Measurements from ENCODE around the gene DEFB127. TPM values are rescaled to one million over a fixed set of nuclear protein-coding genes. Genes with fewer than 3 reads are reported as not detected.

DEFB127 gene
- total RNA-seq, 4 donors from 2014 or later = not detected

- no peaks in the 10 kb centered on the region for H3K36me3 ChIP-seq
- H3K27ac ChIP-seq = no peak overlapping the region
- H3K9me3 ChIP-seq = no peaks in the 10 kb centered on the region
- no peak for DNase-seq
- TF ChIP-seq POLR2A (IDR thresholded peaks at IDR 0.05) (no peak), CTCF (IDR thresholded peaks at IDR 0.05) (no peak)
- H3K4me1 ChIP-seq = no peaks in the 10 kb centered on the region
- no peak overlapping the region for H3K4me3 ChIP-seq
- H3K27me3 ChIP-seq = no peaks in the 10 kb centered on the region
Measured at GRCh38 chr20:145877-146276, 11.4 kb upstream of the DEFB127 start.

GRCh38 chr20:152131-152530, 5.1 kb upstream of the DEFB127 start:
- Histone ChIP-seq H3K27ac (no peak overlapping the region), H3K9me3 (no peaks in the 10 kb centered on the region), H3K4me3 (no peak overlapping the region), H3K27me3 (no peaks in the 10 kb centered on the region), H3K4me1 (no peaks in the 10 kb centered on the region), H3K36me3 (no peaks in the 10 kb centered on the region)
- DNase-seq = no peak
- TF ChIP-seq CTCF (IDR thresholded peaks at IDR 0.05) (no peak), POLR2A (IDR thresholded peaks at IDR 0.05) (no peak)

GRCh38 chr20:164618-165017, 7.4 kb downstream of the DEFB127 start:
- Histone ChIP-seq H3K4me3 (no peak overlapping the region), H3K4me1 (no peaks in the 10 kb centered on the region), H3K27me3 (no peaks in the 10 kb centered on the region), H3K36me3 (no peaks in the 10 kb centered on the region), H3K9me3 (no peaks in the 10 kb centered on the region), H3K27ac (no peak overlapping the region)
- no peak for TF ChIP-seq POLR2A (IDR thresholded peaks at IDR 0.05)
- TF ChIP-seq CTCF (IDR thresholded peaks at IDR 0.05) = no peak
- DNase-seq = no peak

GRCh38 chr20:168876-169275, 11.6 kb downstream of the DEFB127 start:
- Histone ChIP-seq H3K4me1 (no peaks in the 10 kb centered on the region), H3K9me3 (no peaks in the 10 kb centered on the region), H3K27ac (no peak overlapping the region), H3K4me3 (no peak overlapping the region), H3K36me3 (no peaks in the 10 kb centered on the region), H3K27me3 (no peaks in the 10 kb centered on the region)
- TF ChIP-seq CTCF (IDR thresholded peaks at IDR 0.05) (no peak), POLR2A (IDR thresholded peaks at IDR 0.05) (no peak)
- DNase-seq = no peak

GRCh38 chr20:184288-184687, 27.0 kb downstream of the DEFB127 start:
- no peak for DNase-seq
- Histone ChIP-seq H3K36me3 (no peaks in the 10 kb centered on the region), H3K27ac (no peak overlapping the region), H3K4me3 (no peak overlapping the region), H3K4me1 (no peaks in the 10 kb centered on the region), H3K27me3 (no peaks in the 10 kb centered on the region), H3K9me3 (no peaks in the 10 kb centered on the region)
- TF ChIP-seq CTCF (IDR thresholded peaks at IDR 0.05) (no peak), POLR2A (IDR thresholded peaks at IDR 0.05) (no peak)

- no peak overlapping the region for H3K4me3 ChIP-seq
- no peaks in the 10 kb centered on the region for H3K27me3 ChIP-seq
- no peak overlapping the region for H3K27ac ChIP-seq
- TF ChIP-seq POLR2A (IDR thresholded peaks at IDR 0.05) (no peak), CTCF (IDR thresholded peaks at IDR 0.05) (no peak)
- no peaks in the 10 kb centered on the region for H3K4me1 ChIP-seq
- no peaks in the 10 kb centered on the region for H3K36me3 ChIP-seq
- DNase-seq = no peak
- H3K9me3 ChIP-seq = no peaks in the 10 kb centered on the region
Measured at GRCh38 chr20:187733-188132, 30.5 kb downstream of the DEFB127 start.
